WTC11 (cell line): ENCODE data around the gene MIER1. TPM values are rescaled to one million over a fixed set of nuclear protein-coding genes. Genes with fewer than 3 reads are reported as not detected.

Source experiments
- ELF4 ChIP-seq: sonication (generic); formaldehyde crosslinking; IDR thresholded peaks from 2 replicates; pipeline ENCODE4 v1.8.1; 2022; ENCODE audit warnings: low read depth, mild to moderate bottlenecking, moderate library complexity, missing genetic modification reagents
- FOXJ3 ChIP-seq: sonication (generic); formaldehyde crosslinking; IDR thresholded peaks from 2 replicates; pipeline ENCODE4 v1.9.0; 2021; ENCODE audit warnings: missing genetic modification reagents, mild to moderate bottlenecking, borderline replicate concordance
- FOXK1 ChIP-seq: sonication (generic); formaldehyde crosslinking; IDR thresholded peaks from 2 replicates; pipeline ENCODE4 v1.8.0; 2022; ENCODE audit warnings: mild to moderate bottlenecking, moderate library complexity, missing genetic modification reagents
- IRF2 ChIP-seq: sonication (generic); formaldehyde crosslinking; IDR thresholded peaks from 2 replicates; pipeline ENCODE4 v1.8.0; 2022; ENCODE audit warnings: low read depth, missing genetic modification reagents, borderline replicate concordance
- JUN ChIP-seq: sonication (generic); formaldehyde crosslinking; IDR thresholded peaks from 2 replicates; pipeline ENCODE4 v1.8.0; 2023; ENCODE audit warnings: mild to moderate bottlenecking, missing genetic modification reagents
- KAT7 ChIP-seq: sonication (generic); formaldehyde crosslinking; IDR thresholded peaks from 2 replicates; pipeline ENCODE4 v1.8.1; 2023; ENCODE audit warnings: missing genetic modification reagents, mild to moderate bottlenecking, borderline replicate concordance
- MXD4 ChIP-seq: fragments of 250-450 bp; sonication (Bioruptor Pico); IDR thresholded peaks from 2 replicates; pipeline ENCODE4 v1.8.0; 2021; ENCODE audit warnings: mild to moderate bottlenecking, moderate library complexity, borderline replicate concordance
- MYBL2 ChIP-seq: sonication (generic); formaldehyde crosslinking; IDR thresholded peaks from 2 replicates; pipeline ENCODE4 v1.8.1; 2023; ENCODE audit warnings: mild to moderate bottlenecking, moderate library complexity, missing genetic modification reagents
- NR2C2 ChIP-seq: sonication (generic); formaldehyde crosslinking; IDR thresholded peaks from 2 replicates; pipeline ENCODE4 v1.8.0; 2022; ENCODE audit warnings: mild to moderate bottlenecking, missing genetic modification reagents
- OVOL2 ChIP-seq: fragments of 250-450 bp; sonication (Bioruptor Pico); IDR thresholded peaks from 2 replicates; pipeline ENCODE4 v1.9.0; 2021; ENCODE audit warnings: mild to moderate bottlenecking, borderline replicate concordance
- PRRX2 ChIP-seq: fragments of 250-450 bp; sonication (Bioruptor Pico); IDR thresholded peaks from 2 replicates; pipeline ENCODE4 v1.8.0; 2021; ENCODE audit warnings: mild to moderate bottlenecking
- RORB ChIP-seq: fragments of 250-450 bp; sonication (Bioruptor Pico); IDR thresholded peaks from 2 replicates; pipeline ENCODE4 v1.9.0; 2021; ENCODE audit warnings: mild to moderate bottlenecking
- SOX15 ChIP-seq: fragments of 250-450 bp; sonication (Bioruptor Pico); IDR thresholded peaks from 2 replicates; pipeline ENCODE4 v1.9.0; 2021; ENCODE audit warnings: mild to moderate bottlenecking
- TEAD1 ChIP-seq: sonication (generic); formaldehyde crosslinking; IDR thresholded peaks from 2 replicates; pipeline ENCODE4 v1.8.0; 2022; ENCODE audit warnings: mild to moderate bottlenecking, missing genetic modification reagents
- ZNF138 ChIP-seq: sonication (generic); formaldehyde crosslinking; conservative IDR thresholded peaks from 2 replicates; pipeline ENCODE4 v1.8.1; 2022; ENCODE audit warnings: mild to moderate bottlenecking, moderate library complexity, missing genetic modification reagents
- ZNF263 ChIP-seq: sonication (generic); formaldehyde crosslinking; IDR thresholded peaks from 2 replicates; pipeline ENCODE4 v1.8.1; 2022; ENCODE audit warnings: low read depth, mild to moderate bottlenecking, moderate library complexity, missing genetic modification reagents
- ZNF317 ChIP-seq: sonication (generic); formaldehyde crosslinking; IDR thresholded peaks from 2 replicates; pipeline ENCODE4 v1.8.1; 2023; ENCODE audit warnings: low read depth, mild to moderate bottlenecking, moderate library complexity, missing genetic modification reagents, borderline replicate concordance
- ZNF416 ChIP-seq: fragments of 250-450 bp; sonication (Bioruptor Pico); IDR thresholded peaks from 2 replicates; pipeline ENCODE4 v1.9.0; 2021; ENCODE audit warnings: mild to moderate bottlenecking, inconsistent platforms
- ZNF423 ChIP-seq: fragments of 250-450 bp; sonication (Bioruptor Pico); IDR thresholded peaks from 2 replicates; pipeline ENCODE4 v2.1.2; 2022; ENCODE audit warnings: mild to moderate bottlenecking, moderate library complexity
- total RNA-seq: library from RNA; stranded (reverse); gene quantifications from 3 replicates; pipeline ENCODE4 v1.2.3, GENCODE V29; 2021
- TF ChIP-seq, protein P1 (sequence below): fragments of 250-450 bp; sonication (Bioruptor Pico); IDR thresholded peaks from 2 replicates; pipeline ENCODE4 v1.9.0; 2021; ENCODE audit warnings: moderate library complexity, mild to moderate bottlenecking, inconsistent platforms, borderline replicate concordance
- TF ChIP-seq, protein P2 (sequence below): sonication (generic); formaldehyde crosslinking; IDR thresholded peaks from 2 replicates; pipeline ENCODE4 v1.8.1; 2023; ENCODE audit warnings: mild to moderate bottlenecking, missing genetic modification reagents, moderate library complexity
- TF ChIP-seq, protein P3 (sequence below): sonication (generic); formaldehyde crosslinking; IDR thresholded peaks from 2 replicates; pipeline ENCODE4 v1.8.1; 2023; ENCODE audit warnings: mild to moderate bottlenecking, missing genetic modification reagents, borderline replicate concordance
- TF ChIP-seq, protein P4 (sequence below): sonication (generic); formaldehyde crosslinking; IDR thresholded peaks from 2 replicates; pipeline ENCODE4 v1.8.0; 2023; ENCODE audit warnings: missing genetic modification reagents, mild to moderate bottlenecking, borderline replicate concordance
- TF ChIP-seq, protein P5 (sequence below): sonication (generic); formaldehyde crosslinking; IDR thresholded peaks from 2 replicates; pipeline ENCODE4 v1.8.1; 2023; ENCODE audit warnings: mild to moderate bottlenecking, missing genetic modification reagents
- TF ChIP-seq, protein P6 (sequence below): sonication (generic); formaldehyde crosslinking; IDR thresholded peaks from 2 replicates; pipeline ENCODE4 v1.8.0; 2022; ENCODE audit warnings: mild to moderate bottlenecking, missing genetic modification reagents
- TF ChIP-seq, protein P7 (sequence below): sonication (generic); formaldehyde crosslinking; IDR thresholded peaks from 2 replicates; pipeline ENCODE4 v1.8.1; 2023; ENCODE audit warnings: mild to moderate bottlenecking, missing genetic modification reagents

The MIER1 gene
- total RNA-seq, 1 experiment from 2014 or later = 31.0 TPM

DNA sequence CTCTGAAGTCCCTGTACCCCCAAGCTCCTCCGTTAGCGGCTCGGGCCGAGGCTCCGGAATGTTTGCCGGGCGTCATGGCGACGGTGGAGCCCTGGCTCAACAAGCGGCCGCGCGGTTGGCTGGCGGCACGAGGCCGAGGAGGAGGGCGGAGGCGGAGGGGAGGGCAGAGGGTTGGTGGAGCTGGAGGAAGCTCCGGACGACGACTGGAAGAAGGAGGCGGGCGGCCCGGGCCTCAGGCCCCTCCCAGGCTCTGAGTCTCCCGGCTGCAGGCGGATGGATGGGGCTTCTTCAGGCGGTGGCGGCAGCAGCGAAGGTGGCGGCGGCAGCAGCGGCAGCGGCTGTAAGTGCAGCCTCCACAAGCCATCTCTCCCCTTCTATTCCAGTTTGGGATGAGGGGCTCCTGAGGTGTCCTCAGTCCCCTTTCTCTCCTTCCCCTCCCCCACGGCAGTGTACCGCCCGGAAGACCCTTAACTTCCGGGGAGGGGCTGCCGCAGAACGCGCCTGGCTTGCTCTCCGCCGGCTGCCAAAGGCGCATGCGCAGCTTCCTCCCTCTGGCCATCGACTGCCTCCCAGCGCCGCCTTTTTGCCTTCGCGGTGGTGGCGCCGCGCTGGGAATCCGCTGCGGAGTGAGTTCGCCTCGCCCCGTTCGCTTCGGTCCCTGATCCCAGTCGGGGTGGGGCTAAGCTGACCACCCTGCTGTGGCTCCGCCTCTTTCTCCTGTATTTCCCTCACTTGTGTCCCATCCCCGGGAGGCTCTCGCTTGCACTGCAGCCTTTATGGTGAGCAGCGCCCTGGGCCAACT lies at the start of gene MIER1, which contains the start of gene DNAI4 (continued):
- no peak; the same call in none of the 2 replicates for TF ChIP-seq FOXK1
- no peak for TF ChIP-seq KAT7
- no peak; the same call in 1 of the 2 replicates for TF ChIP-seq ZNF138
- TF ChIP-seq NR2C2 (CRISPR knock-in tag) = no peak
- TF ChIP-seq ZNF263 (CRISPR knock-in tag) = no peak
- TF ChIP-seq, protein P1, sequence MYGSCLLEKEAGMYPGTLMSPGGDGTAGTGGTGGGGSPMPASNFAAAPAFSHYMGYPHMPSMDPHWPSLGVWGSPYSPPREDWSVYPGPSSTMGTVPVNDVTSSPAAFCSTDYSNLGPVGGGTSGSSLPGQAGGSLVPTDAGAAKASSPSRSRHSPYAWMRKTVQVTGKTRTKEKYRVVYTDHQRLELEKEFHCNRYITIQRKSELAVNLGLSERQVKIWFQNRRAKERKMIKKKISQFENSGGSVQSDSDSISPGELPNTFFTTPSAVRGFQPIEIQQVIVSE (CRISPR knock-in tag) = no peak
- TF ChIP-seq, protein P2, sequence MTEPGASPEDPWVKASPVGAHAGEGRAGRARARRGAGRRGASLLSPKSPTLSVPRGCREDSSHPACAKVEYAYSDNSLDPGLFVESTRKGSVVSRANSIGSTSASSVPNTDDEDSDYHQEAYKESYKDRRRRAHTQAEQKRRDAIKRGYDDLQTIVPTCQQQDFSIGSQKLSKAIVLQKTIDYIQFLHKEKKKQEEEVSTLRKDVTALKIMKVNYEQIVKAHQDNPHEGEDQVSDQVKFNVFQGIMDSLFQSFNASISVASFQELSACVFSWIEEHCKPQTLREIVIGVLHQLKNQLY = no peak
- TF ChIP-seq, protein P3, sequence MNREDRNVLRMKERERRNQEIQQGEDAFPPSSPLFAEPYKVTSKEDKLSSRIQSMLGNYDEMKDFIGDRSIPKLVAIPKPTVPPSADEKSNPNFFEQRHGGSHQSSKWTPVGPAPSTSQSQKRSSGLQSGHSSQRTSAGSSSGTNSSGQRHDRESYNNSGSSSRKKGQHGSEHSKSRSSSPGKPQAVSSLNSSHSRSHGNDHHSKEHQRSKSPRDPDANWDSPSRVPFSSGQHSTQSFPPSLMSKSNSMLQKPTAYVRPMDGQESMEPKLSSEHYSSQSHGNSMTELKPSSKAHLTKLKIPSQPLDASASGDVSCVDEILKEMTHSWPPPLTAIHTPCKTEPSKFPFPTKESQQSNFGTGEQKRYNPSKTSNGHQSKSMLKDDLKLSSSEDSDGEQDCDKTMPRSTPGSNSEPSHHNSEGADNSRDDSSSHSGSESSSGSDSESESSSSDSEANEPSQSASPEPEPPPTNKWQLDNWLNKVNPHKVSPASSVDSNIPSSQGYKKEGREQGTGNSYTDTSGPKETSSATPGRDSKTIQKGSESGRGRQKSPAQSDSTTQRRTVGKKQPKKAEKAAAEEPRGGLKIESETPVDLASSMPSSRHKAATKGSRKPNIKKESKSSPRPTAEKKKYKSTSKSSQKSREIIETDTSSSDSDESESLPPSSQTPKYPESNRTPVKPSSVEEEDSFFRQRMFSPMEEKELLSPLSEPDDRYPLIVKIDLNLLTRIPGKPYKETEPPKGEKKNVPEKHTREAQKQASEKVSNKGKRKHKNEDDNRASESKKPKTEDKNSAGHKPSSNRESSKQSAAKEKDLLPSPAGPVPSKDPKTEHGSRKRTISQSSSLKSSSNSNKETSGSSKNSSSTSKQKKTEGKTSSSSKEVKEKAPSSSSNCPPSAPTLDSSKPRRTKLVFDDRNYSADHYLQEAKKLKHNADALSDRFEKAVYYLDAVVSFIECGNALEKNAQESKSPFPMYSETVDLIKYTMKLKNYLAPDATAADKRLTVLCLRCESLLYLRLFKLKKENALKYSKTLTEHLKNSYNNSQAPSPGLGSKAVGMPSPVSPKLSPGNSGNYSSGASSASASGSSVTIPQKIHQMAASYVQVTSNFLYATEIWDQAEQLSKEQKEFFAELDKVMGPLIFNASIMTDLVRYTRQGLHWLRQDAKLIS (CRISPR knock-in tag) = no peak
- no peak for TF ChIP-seq ZNF317 (CRISPR knock-in tag)
- TF ChIP-seq ELF4 (CRISPR knock-in tag) = no peak
- TF ChIP-seq, protein P4, sequence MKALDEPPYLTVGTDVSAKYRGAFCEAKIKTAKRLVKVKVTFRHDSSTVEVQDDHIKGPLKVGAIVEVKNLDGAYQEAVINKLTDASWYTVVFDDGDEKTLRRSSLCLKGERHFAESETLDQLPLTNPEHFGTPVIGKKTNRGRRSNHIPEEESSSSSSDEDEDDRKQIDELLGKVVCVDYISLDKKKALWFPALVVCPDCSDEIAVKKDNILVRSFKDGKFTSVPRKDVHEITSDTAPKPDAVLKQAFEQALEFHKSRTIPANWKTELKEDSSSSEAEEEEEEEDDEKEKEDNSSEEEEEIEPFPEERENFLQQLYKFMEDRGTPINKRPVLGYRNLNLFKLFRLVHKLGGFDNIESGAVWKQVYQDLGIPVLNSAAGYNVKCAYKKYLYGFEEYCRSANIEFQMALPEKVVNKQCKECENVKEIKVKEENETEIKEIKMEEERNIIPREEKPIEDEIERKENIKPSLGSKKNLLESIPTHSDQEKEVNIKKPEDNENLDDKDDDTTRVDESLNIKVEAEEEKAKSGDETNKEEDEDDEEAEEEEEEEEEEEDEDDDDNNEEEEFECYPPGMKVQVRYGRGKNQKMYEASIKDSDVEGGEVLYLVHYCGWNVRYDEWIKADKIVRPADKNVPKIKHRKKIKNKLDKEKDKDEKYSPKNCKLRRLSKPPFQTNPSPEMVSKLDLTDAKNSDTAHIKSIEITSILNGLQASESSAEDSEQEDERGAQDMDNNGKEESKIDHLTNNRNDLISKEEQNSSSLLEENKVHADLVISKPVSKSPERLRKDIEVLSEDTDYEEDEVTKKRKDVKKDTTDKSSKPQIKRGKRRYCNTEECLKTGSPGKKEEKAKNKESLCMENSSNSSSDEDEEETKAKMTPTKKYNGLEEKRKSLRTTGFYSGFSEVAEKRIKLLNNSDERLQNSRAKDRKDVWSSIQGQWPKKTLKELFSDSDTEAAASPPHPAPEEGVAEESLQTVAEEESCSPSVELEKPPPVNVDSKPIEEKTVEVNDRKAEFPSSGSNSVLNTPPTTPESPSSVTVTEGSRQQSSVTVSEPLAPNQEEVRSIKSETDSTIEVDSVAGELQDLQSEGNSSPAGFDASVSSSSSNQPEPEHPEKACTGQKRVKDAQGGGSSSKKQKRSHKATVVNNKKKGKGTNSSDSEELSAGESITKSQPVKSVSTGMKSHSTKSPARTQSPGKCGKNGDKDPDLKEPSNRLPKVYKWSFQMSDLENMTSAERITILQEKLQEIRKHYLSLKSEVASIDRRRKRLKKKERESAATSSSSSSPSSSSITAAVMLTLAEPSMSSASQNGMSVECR (CRISPR knock-in tag) = no peak
- TF ChIP-seq OVOL2 = no peak
- TF ChIP-seq, protein P5, sequence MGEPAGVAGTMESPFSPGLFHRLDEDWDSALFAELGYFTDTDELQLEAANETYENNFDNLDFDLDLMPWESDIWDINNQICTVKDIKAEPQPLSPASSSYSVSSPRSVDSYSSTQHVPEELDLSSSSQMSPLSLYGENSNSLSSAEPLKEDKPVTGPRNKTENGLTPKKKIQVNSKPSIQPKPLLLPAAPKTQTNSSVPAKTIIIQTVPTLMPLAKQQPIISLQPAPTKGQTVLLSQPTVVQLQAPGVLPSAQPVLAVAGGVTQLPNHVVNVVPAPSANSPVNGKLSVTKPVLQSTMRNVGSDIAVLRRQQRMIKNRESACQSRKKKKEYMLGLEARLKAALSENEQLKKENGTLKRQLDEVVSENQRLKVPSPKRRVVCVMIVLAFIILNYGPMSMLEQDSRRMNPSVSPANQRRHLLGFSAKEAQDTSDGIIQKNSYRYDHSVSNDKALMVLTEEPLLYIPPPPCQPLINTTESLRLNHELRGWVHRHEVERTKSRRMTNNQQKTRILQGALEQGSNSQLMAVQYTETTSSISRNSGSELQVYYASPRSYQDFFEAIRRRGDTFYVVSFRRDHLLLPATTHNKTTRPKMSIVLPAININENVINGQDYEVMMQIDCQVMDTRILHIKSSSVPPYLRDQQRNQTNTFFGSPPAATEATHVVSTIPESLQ (CRISPR knock-in tag) = no peak
- no peak for TF ChIP-seq IRF2
- no peak for TF ChIP-seq JUN (CRISPR knock-in tag)
- TF ChIP-seq MXD4 (CRISPR knock-in tag) = no peak
- TF ChIP-seq, protein P6, sequence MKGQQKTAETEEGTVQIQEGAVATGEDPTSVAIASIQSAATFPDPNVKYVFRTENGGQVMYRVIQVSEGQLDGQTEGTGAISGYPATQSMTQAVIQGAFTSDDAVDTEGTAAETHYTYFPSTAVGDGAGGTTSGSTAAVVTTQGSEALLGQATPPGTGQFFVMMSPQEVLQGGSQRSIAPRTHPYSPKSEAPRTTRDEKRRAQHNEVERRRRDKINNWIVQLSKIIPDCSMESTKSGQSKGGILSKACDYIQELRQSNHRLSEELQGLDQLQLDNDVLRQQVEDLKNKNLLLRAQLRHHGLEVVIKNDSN (CRISPR knock-in tag) = peak; percentile 38; the same call in 1 of the 2 replicates
- TF ChIP-seq RORB = no peak
- no peak for TF ChIP-seq ZNF423
- TF ChIP-seq ZNF416 (CRISPR knock-in tag) = 0 out of 2 replicates have a peak, but pooled peaks have one; percentile 61
- TF ChIP-seq PRRX2 = no peak
- TF ChIP-seq TEAD1 = peak; percentile 15; the same call in 1 of the 2 replicates
- no peak for TF ChIP-seq MYBL2 (CRISPR knock-in tag)
- TF ChIP-seq FOXJ3 (CRISPR knock-in tag) = no peak
- TF ChIP-seq, protein P7, sequence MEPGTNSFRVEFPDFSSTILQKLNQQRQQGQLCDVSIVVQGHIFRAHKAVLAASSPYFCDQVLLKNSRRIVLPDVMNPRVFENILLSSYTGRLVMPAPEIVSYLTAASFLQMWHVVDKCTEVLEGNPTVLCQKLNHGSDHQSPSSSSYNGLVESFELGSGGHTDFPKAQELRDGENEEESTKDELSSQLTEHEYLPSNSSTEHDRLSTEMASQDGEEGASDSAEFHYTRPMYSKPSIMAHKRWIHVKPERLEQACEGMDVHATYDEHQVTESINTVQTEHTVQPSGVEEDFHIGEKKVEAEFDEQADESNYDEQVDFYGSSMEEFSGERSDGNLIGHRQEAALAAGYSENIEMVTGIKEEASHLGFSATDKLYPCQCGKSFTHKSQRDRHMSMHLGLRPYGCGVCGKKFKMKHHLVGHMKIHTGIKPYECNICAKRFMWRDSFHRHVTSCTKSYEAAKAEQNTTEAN (CRISPR knock-in tag) = 0 out of 2 replicates have a peak, but pooled peaks have one; percentile 42
- no peak for TF ChIP-seq SOX15 (CRISPR knock-in tag)
